Erythroblast (primary cell): Measurements from ENCODE around the gene FUBP3.

Source experiments
- DNase-seq, 2 experiments: peaks; one replicate each; lab custom pipeline; 2025; lab: John Stamatoyannopoulos, UW
- GATA1 ChIP-seq: IDR thresholded peaks from 2 replicates; pipeline ENCODE4 v1.6.1; 2011; ENCODE audit warnings: low read depth, mild to moderate bottlenecking, control low read depth, low read length, moderate library complexity
- POLR2A ChIP-seq: IDR thresholded peaks from 2 replicates; pipeline ENCODE4 v1.6.1; 2011; ENCODE audit warnings: mild to moderate bottlenecking, low read length

Gene FUBP3

GRCh38 chr9:130606887-130607600, 27.7 kb downstream of the FUBP3 start:
- no peak for DNase-seq
- no peak for TF ChIP-seq GATA1
- TF ChIP-seq POLR2A: no peak

- DNase-seq: no peak
- TF ChIP-seq POLR2A: no peak
- TF ChIP-seq GATA1: no peak
Measured at GRCh38 chr9:130607640-130608420, 28.5 kb downstream of the FUBP3 start.

- DNase-seq: no peak
- TF ChIP-seq POLR2A (no peak), GATA1 (no peak)
Measured at GRCh38 chr9:130608554-130609134, 29.3 kb downstream of the FUBP3 start.

- TF ChIP-seq POLR2A (no peak), GATA1 (no peak)
Measured at GRCh38 chr9:130609163-130609562, 29.8 kb downstream of the FUBP3 start.

GRCh38 chr9:130610862-130611707, 31.7 kb downstream of the FUBP3 start:
- no peak for TF ChIP-seq POLR2A
- TF ChIP-seq GATA1: no peak
- no peak for DNase-seq

More at GRCh38 chr9:130609163-130609562, 29.8 kb downstream of the FUBP3 start:
- DNase-seq: no peak

- TF ChIP-seq GATA1: no peak
- no peak for TF ChIP-seq POLR2A
- no peak for DNase-seq
Measured at GRCh38 chr9:130616451-130616850, 37.1 kb downstream of the FUBP3 start.

GRCh38 chr9:130623466-130623865, 44.1 kb downstream of the FUBP3 start:
- DNase-seq: no peak
- TF ChIP-seq GATA1 (no peak), POLR2A (no peak)

- TF ChIP-seq GATA1: no peak
- no peak for TF ChIP-seq POLR2A
Measured at GRCh38 chr9:130624154-130624553, 44.8 kb downstream of the FUBP3 start.

GRCh38 chr9:130626249-130626996, 47.0 kb downstream of the FUBP3 start:
- DNase-seq: peak; percentile 28 to 29
- TF ChIP-seq GATA1 (no peak), POLR2A (no peak)

More at GRCh38 chr9:130624154-130624553, 44.8 kb downstream of the FUBP3 start:
- DNase-seq: no peak

- no peak for TF ChIP-seq POLR2A
- no peak for TF ChIP-seq GATA1
- DNase-seq: no peak
Measured at GRCh38 chr9:130627051-130627450, 47.7 kb downstream of the FUBP3 start.

GRCh38 chr9:130627896-130628792, 48.8 kb downstream of the FUBP3 start:
- DNase-seq: no peak

More at GRCh38 chr9:130627896-130628792, 48.8 kb downstream of the FUBP3 start:
- TF ChIP-seq GATA1: no peak
- TF ChIP-seq POLR2A: no peak
